Skeletal muscle satellite cell (primary cell): ENCODE data around the gene IRAG1.
"Not testable (repeated sequence)": the region's sequence is repeated elsewhere in the genome, so short reads cannot be mapped to it uniquely, and the experiment has no call there.

ENCODE experiments used
- H3K27me3 ChIP-seq: 2 replicates; pipeline ENCODE4 v1.7.0; 2013; ENCODE audit warnings: low read length; ENCODE audit not compliant: control insufficient read depth, insufficient read depth
- H3K36me3 ChIP-seq: 2 replicates; pipeline ENCODE4 v1.7.0; 2013; ENCODE audit warnings: mild to moderate bottlenecking, control low read depth, low read length; ENCODE audit not compliant: insufficient read depth
- H3K4me1 ChIP-seq: 2 replicates; pipeline ENCODE4 v1.7.0; 2013; ENCODE audit warnings: low read length; ENCODE audit not compliant: control insufficient read depth, insufficient read depth
- H3K4me2 ChIP-seq: 2 replicates; pipeline ENCODE4 v1.7.0; 2013; ENCODE audit warnings: mild to moderate bottlenecking, low read length
- H3K4me3 ChIP-seq: 2 replicates; pipeline ENCODE4 v1.7.0; 2013; ENCODE audit warnings: low read length
- H3K9ac ChIP-seq: 2 replicates; pipeline ENCODE4 v1.7.0; 2013; ENCODE audit warnings: mild to moderate bottlenecking, low read depth, low read length, moderate library complexity
- H3K9me3 ChIP-seq: replicated peaks from 2 replicates; pipeline ENCODE4 v1.7.0; 2013; ENCODE audit warnings: mild to moderate bottlenecking, control low read depth, low read length

The IRAG1 gene

GRCh38 chr11:10697323-10697620 is 3.7 kb upstream of the IRAG1 start:
- H3K9ac ChIP-seq: no peak overlapping the region
- no peak overlapping the region for H3K4me3 ChIP-seq
- H3K27me3 ChIP-seq: peaks cover 15% of the 10 kb centered on the region
- H3K4me2 ChIP-seq: no peak overlapping the region
- no peaks in the 10 kb centered on the region for H3K9me3 ChIP-seq
- peaks cover 22% of the 10 kb centered on the region for H3K4me1 ChIP-seq
- H3K36me3 ChIP-seq: no peaks in the 10 kb centered on the region

- Histone ChIP-seq H3K4me2 (no peak overlapping the region), H3K27me3 (peaks cover 19% of the 10 kb centered on the region)
These were observed 3.1 kb upstream of the IRAG1 start for GRCh38 chr11:10696468-10697322.

GRCh38 chr11:10695833-10696232 is 2.3 kb upstream of the IRAG1 start:
- Histone ChIP-seq H3K36me3 (no peaks in the 10 kb centered on the region), H3K4me2 (no peak overlapping the region), H3K9me3 (no peaks in the 10 kb centered on the region), H3K9ac (no peak overlapping the region), H3K4me3 (no peak overlapping the region), H3K4me1 (peaks cover 17% of the 10 kb centered on the region), H3K27me3 (peaks cover 26% of the 10 kb centered on the region)

More at GRCh38 chr11:10696468-10697322, 3.1 kb upstream of the IRAG1 start:
- no peaks in the 10 kb centered on the region for H3K36me3 ChIP-seq
- peaks cover 17% of the 10 kb centered on the region for H3K4me1 ChIP-seq
- no peak overlapping the region for H3K9ac ChIP-seq
- no peak overlapping the region for H3K4me3 ChIP-seq
- no peaks in the 10 kb centered on the region for H3K9me3 ChIP-seq

- Histone ChIP-seq H3K9ac (no peak overlapping the region), H3K36me3 (no peaks in the 10 kb centered on the region), H3K9me3 (no peaks in the 10 kb centered on the region), H3K27me3 (peaks cover 33% of the 10 kb centered on the region), H3K4me3 (no peak overlapping the region), H3K4me1 (peaks cover 17% of the 10 kb centered on the region), H3K4me2 (no peak overlapping the region)
These were observed 1.1 kb upstream of the IRAG1 start for GRCh38 chr11:10694486-10695239.

- H3K4me1 ChIP-seq: peaks cover 17% of the 10 kb centered on the region
- no peaks in the 10 kb centered on the region for H3K9me3 ChIP-seq
- peak overlapping the region; percentile 48 for H3K4me2 ChIP-seq
- H3K4me3 ChIP-seq: no peak overlapping the region
- H3K27me3 ChIP-seq: peaks cover 47% of the 10 kb centered on the region
- no peak overlapping the region for H3K9ac ChIP-seq
- H3K36me3 ChIP-seq: no peaks in the 10 kb centered on the region
These were observed 932 bp downstream of the IRAG1 start for GRCh38 chr11:10692531-10693115.

GRCh38 chr11:10688401-10688800 is 5.2 kb downstream of the IRAG1 start:
- H3K9ac ChIP-seq: no peak overlapping the region
- H3K36me3 ChIP-seq: no peaks in the 10 kb centered on the region
- H3K4me2 ChIP-seq: no peak overlapping the region
- H3K4me3 ChIP-seq: no peak overlapping the region
- H3K27me3 ChIP-seq: peaks cover 61% of the 10 kb centered on the region
- H3K9me3 ChIP-seq: no peaks in the 10 kb centered on the region
- H3K4me1 ChIP-seq: peaks cover 8% of the 10 kb centered on the region

- Histone ChIP-seq H3K27me3 (peaks cover 42% of the 10 kb centered on the region), H3K36me3 (no peaks in the 10 kb centered on the region), H3K9me3 (no peaks in the 10 kb centered on the region), H3K4me2 (no peak overlapping the region), H3K4me1 (no peaks in the 10 kb centered on the region), H3K4me3 (no peak overlapping the region), H3K9ac (no peak overlapping the region)
These were observed 7.2 kb downstream of the IRAG1 start for GRCh38 chr11:10686311-10686710.

- H3K4me2 ChIP-seq: no peak overlapping the region
- H3K9me3 ChIP-seq: no peaks in the 10 kb centered on the region
- H3K9ac ChIP-seq: no peak overlapping the region
- peaks cover 39% of the 10 kb centered on the region for H3K27me3 ChIP-seq
- no peak overlapping the region for H3K4me3 ChIP-seq
- H3K4me1 ChIP-seq: no peaks in the 10 kb centered on the region
- H3K36me3 ChIP-seq: no peaks in the 10 kb centered on the region
These were observed 10.1 kb downstream of the IRAG1 start for GRCh38 chr11:10683429-10683828.

GRCh38 chr11:10680956-10681487 is 12.5 kb downstream of the IRAG1 start:
- no peaks in the 10 kb centered on the region for H3K36me3 ChIP-seq
- no peak overlapping the region for H3K9ac ChIP-seq
- peaks cover 34% of the 10 kb centered on the region for H3K27me3 ChIP-seq
- H3K4me3 ChIP-seq: no peak overlapping the region
- H3K4me2 ChIP-seq: no peak overlapping the region
- H3K4me1 ChIP-seq: no peaks in the 10 kb centered on the region
- no peaks in the 10 kb centered on the region for H3K9me3 ChIP-seq

GRCh38 chr11:10680279-10680678 is 13.3 kb downstream of the IRAG1 start:
- H3K9ac ChIP-seq, H3K4me1 ChIP-seq, H3K36me3 ChIP-seq, H3K9me3 ChIP-seq, H3K4me3 ChIP-seq, H3K4me2 ChIP-seq: not testable (repeated sequence)
- peaks cover 30% of the 10 kb centered on the region for H3K27me3 ChIP-seq

GRCh38 chr11:10679644-10680043 is 13.9 kb downstream of the IRAG1 start:
- Histone ChIP-seq H3K9ac (no peak overlapping the region), H3K4me2 (no peak overlapping the region), H3K36me3 (no peaks in the 10 kb centered on the region), H3K9me3 (no peaks in the 10 kb centered on the region), H3K4me3 (no peak overlapping the region), H3K27me3 (peaks cover 30% of the 10 kb centered on the region), H3K4me1 (peaks cover 8% of the 10 kb centered on the region)
